Measurements from ENCODE around the gene GFRAL.
"Not testable (repeated sequence)": the region's sequence is repeated elsewhere in the genome, so short reads cannot be mapped to it uniquely, and the experiment has no call there.

GFRAL gene

DNA sequence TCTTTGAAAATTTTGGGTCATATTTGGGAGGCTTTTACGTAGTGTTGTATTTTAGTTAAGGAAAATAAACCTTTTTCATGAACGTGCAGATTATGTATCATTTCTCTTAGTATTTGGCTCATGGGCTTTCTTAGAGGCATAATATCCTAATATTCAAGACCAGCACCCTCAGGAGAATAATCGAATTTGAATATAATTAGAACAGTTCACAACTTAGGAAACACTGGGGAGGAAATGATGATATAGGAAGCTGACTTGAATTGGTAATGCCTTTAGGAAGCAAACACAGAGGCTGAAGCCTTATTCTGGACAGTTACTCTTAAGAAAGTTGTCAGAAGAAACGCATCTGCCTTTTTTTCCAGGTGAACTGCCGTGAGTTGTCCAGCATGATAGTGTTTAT is at the start of gene GFRAL:
GFRAL (plus strand) TSS at position 301 of the 400 bp plus-strand sequence; CDS start at position 387, 86 bp downstream.
- no peak for DNase-seq

- no peak for DNase-seq
These were observed 49.6 kb upstream of the GFRAL start for GRCh38 chr6:55277646-55278045.

DNA sequence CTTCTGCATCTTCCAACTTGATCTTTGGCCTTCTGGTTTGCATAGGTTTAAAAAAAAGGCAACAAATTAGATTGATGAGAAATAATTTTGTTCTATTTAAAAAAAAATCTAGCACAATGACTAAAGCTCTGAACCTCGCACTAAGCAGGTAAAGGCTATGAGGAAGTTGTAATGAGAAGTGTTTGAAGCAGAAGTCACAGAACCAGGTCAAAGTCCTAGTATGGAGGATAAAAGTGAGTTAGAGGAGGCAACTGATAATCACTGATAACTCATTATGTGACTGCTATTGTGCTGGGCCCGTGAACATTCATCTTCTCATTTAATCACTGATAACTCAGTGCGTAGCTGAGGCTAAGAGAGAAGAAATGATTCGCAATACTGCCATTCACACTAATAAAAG is 46.1 kb upstream of the GFRAL start:
- no peak for DNase-seq

DNA sequence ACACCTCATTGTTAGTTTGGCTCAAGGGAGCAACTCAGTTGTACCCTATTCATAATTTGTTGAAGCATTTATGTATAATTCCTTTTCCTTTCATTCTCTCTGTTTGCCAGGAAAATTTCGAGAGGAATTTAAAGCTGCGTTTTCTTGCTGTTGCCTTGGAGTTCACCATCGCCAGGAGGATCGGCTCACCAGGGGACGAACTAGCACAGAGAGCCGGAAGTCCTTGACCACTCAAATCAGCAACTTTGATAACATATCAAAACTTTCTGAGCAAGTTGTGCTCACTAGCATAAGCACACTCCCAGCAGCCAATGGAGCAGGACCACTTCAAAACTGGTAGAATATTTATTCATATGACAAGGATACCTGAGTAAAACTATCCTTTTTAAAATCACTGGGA is 45.2 kb upstream of the GFRAL start:
- no peak for DNase-seq

- DNase-seq = no peak
These were observed 40.4 kb upstream of the GFRAL start for GRCh38 chr6:55286824-55287223.

DNA sequence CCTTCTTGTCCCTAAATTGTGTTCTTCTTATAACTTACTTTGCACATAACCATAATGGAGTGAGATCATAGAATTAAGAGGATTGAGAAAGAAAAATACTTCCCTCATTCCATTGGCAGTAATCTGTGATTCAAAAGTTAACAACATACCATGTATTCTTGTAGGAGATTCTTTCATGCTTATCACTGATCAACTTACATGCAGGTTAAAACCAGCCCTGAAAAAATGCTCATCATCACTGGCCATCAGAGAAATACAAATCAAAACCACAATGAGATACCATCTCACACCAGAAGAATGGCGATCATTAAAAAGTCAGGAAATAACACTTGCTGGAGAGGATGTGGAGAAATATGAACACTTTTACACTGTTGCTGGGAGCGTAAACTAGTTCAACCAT is 36.5 kb upstream of the GFRAL start:
- DNase-seq = no peak

DNA sequence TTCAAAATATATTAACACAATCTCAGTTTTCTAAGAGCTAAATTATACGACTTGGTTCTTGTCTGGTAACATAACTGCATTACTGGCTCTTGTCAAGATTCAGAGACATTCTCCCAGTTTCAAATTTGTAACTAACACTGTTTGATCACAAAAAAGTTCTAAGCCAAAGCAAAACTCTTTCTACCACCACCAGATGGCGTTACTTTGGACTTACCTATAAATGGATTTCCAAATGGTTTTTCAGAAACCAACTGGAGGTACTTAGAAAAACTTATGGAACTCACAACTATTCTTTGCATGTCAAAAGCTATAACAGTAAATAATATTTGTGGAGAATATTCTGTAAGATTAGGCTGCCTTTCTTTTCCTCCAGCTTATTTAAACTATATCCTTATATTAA is 34.2 kb upstream of the GFRAL start:
- no peak for DNase-seq

DNA sequence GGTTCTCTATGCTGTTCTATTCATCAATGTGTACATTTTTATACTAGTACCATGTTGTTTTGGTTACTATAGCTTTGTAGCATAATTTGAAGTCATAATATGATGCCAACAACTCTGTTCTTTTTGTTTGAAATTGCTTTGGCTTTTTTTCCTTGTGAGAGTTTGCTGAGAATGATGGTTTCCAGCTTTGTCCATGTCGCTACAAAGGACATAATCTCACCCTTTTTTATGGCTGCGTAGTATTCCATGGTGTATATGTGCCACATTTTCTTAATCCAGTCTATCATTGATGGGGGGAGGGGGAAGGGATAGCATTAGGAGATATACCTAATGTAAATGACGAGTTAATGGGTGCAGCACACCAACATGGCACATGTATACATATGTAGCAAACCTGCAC is 30.1 kb upstream of the GFRAL start:
- not testable (repeated sequence) for DNase-seq

GRCh38 chr6:55299286-55299985 is 27.8 kb upstream of the GFRAL start:
- no peak for DNase-seq

GRCh38 chr6:55304747-55305146 is 22.5 kb upstream of the GFRAL start:
- DNase-seq = no peak

DNA sequence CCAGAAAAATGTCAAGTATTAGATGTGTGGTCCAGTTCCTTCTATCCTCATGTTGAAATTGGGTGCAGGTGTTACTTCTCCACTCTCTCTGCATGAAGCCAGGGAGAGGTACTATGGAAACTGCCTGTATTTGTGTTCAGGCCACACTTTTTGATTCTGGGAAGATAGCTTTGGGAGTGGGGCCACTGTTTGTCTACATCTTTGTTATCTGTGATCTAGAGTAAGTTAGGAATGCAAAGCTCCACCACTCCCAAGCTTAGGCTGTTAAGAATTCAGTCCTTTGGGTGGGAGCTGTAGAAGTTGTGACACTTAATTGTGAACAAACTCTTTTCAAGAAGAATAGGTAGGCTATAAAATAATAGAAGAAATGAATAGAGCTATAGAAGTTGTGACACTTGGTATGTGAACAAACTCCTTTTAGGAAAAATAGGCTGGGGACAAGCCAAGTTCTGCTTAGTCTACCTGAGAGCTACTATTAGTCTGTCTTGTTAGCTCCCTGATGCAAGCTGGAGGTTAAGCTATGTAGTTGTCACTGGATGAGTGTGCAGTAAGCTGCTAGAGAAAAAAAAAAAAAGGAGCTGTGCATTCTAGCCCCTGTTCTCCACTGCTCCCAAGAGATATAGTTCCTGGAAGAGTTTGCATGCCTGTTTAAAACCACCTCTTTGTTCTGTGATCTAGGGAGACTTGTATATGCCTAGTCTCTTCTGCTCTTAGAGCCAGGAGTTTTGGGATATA is 7.1 kb upstream of the GFRAL start:
- no peak for DNase-seq

DNA sequence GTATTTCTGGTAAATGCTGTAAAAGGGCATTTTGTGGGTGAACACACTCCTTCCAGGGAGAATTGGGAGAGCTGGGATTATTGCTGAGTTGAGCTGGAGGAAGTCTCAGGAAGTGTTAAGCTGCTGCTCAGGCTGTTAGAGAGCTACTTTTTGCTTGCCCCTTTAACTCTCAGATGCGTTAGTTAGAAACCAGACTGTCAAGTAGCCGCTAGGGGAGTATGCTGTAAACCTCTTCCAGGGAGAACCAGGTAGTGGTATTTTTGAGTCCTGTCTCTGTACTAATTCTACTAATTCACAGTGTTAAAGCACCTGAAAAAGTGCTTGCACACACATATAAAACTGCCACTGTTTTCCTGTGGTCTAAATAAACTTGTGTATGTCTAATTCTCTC is 6.6 kb upstream of the GFRAL start:
- DNase-seq = no peak

DNA sequence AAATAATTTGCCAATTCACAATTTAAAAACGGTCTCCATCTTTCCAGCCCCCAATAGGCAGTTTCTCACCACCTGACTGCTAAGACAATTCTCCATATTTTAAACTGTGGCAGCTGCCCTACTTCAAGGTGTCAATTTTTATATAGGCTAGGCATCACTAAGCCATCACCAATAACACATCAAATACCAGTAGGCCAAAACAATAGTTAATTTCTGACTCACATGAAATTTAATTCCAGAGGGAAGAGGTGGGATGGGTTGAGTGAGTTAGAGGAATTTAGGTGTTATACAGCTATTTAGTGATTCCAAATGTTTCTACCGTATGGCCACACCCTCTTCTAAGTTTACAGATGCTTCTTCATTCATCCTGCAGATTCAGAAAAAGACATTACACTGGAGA is 49.9 kb downstream of the GFRAL start:
- no peak for DNase-seq

DNA sequence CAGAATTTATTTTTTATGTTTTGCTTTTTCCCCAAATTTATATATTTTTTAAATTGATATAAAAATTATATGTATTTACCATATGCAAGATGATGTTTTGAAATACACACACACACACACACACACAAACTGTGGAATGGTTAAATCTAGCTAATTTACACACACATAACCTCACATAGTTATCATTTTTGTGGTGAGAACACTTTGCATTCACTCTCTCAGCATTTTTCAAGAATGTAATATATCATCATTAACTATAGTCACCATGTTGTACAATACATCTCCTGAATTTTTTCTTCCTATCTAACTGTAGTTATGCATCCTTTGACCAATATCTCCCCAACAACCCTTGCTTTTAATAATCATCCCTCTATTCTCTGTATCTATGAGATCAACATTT is 52.2 kb downstream of the GFRAL start:
- no peak for DNase-seq

GRCh38 chr6:55379895-55380294 is 52.6 kb downstream of the GFRAL start:
- DNase-seq = no peak

GRCh38 chr6:55388211-55388610 is 60.9 kb downstream of the GFRAL start:
- DNase-seq = no peak

DNA sequence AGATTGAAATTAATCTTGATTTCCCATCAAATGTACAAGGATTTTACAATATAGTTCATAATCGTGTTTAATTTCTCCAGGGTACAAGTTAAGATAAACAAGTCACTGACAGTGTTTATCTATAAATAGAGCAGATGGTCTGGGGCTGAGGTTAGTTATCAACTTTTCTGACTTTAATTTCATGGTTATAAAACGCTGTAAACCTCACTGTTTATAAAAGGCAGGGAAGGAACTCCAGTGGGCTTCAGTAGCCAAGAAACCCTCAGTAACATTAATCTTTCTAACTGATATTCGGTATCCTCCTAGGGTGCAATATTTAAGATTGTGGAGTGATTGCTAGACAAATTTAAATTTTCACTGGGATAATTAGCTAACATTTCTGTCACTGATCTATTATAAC is 68.6 kb downstream of the GFRAL start:
- DNase-seq = no peak

- DNase-seq = no peak
These were observed 70.7 kb downstream of the GFRAL start for GRCh38 chr6:55397986-55398385.

GRCh38 chr6:55399351-55399750 is 72.1 kb downstream of the GFRAL start:
- no peak for DNase-seq

DNA sequence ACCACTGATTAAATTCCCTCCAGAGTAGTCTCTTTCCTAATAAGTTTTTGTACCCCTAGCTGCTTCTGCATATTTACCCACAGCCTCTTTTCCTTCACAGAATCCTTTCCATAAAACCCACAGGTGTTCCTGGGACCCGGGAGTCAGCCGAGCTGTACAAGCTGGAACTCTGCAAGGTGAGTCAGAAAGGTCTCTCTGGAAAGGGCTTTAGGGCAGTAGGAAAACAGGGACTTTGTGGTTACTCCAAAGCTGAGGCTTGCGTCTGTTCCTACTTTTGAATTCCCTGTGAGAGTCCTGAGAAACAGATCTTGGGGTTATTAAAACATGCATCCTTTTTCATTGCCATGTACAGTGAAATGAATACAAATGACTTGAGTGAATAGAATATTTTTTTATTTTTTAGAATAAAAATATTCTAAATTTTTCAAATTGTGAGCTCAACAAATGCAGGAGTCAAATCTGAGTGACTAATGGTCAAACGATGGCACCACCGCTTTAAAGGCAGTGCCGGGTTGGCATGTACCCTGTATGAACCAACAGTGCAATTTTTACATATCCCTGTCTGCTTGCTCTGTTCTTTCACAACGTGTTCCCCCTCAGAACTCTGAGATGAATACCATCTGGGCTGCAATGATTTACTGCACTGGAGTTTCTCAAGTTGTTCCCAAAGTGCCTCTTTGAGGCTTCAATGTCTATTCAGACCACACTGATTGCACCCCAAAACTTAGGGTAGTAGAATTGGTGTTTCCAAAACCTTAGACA is 78.4 kb downstream of the GFRAL start:
- DNase-seq = no peak

DNA sequence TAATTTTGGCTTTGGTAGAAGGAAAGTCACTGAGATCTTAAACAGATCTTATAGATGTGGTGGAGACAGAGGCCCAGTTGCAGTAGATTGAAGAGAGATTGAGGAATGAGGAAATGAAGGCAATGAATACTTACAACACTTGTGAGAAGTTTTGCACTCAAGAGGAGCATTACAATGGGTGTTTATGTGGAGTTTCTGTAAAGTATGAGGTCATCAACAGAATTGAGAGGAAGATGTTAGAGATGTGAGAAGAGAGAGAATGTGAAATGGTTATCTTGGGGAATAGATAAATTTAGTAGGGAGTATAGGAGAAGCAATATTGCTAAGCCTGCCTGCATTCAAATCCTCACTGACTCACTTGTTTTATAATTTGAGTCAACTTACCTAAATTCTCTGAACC is 83.4 kb downstream of the GFRAL start:
- no peak for DNase-seq

DNA sequence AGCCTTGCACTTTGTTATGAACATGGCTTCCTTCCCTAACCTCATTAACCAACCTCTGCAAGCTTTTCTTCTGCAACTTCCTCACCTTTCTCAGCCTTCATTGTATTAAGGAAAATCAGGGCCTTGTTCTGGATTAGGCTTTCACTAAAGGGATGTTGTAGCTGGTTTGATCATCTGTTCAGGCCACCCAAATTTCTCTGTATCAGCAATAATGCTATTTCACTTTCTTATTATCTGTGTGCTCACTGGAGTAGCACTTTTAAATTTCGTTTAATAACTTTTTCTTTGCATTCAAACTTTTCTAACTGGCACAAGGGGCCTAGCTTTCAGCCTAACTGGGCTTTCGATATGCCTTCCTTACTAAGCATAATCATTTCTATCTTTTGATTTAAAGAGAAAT is 96.7 kb downstream of the GFRAL start:
- no peak for DNase-seq

DNA sequence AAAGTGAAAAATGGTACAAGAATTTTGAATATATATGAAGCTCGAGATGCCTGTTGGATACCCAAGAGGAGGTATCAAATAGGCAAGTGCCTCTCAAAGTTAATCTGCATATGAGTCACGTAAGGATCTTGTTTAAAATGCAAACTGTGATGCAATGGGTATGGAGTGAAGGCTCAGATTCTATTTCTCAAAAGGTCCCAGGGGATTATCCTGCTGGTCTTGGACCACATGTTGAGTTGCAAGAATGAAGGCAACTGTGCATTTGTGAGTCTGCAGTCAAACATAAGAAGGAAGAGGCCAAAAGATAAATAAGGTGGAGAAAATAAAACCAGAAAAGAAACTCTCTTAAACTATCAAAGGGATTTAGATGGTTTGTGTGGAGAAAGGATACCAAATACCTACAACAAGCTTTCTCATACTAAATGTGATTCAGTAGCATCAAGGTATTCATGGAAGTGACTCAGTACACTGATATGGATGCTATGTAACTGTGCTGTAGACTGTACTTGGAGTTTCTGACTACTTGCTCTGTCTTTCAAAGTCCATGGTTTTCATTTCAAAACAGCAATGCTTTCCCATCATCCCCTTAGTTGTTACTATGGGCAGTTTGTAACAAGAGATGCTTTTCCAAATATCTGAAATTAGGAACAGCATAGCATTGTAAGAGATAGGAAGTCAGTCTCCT is 106.3 kb downstream of the GFRAL start:
- DNase-seq = no peak

All from SIG-M5 (cell line).